ENCODE data around the gene AUTS2. TPM values are rescaled to one million over a fixed set of nuclear protein-coding genes. Genes with fewer than 3 reads are reported as not detected.

Gene AUTS2
- total RNA-seq, 2 experiments from 2014 or later: 16.9 to 17.7 TPM

DNA sequence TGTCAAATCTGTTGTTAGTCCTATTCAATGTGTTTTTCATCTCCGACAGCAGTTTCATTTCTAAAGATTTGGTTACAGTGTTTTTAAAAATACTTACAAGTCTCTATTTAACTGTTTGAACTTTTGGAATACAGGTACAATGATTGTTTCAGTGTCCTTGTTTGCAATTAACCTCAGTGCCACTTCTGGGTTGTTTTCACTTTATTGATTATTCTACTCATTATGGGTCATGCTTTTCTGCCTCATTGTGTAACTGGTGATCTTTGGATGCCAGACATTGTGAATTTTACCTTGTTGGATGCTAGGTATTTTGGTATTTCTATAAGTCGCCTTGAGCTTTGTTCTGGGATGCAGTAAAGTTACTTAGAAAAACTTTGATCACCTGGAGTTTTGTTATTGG lies 331.3 kb downstream of the AUTS2 start:
- POLR2A ChIA-PET: no interaction called here
- CTCF ChIA-PET: no interaction called here
- H3K27ac Mint-ChIP-seq: no peak overlapping the region
- no peaks in the 10 kb centered on the region for H3K9me3 Mint-ChIP-seq
- H3K4me1 Mint-ChIP-seq: no peaks in the 10 kb centered on the region
- no peak for DNase-seq
- no peak overlapping the region for H3K4me3 Mint-ChIP-seq
- H3K27me3 Mint-ChIP-seq: no peaks in the 10 kb centered on the region
- no peaks in the 10 kb centered on the region for H3K36me3 Mint-ChIP-seq (ENCODE audit: low read depth)

DNA sequence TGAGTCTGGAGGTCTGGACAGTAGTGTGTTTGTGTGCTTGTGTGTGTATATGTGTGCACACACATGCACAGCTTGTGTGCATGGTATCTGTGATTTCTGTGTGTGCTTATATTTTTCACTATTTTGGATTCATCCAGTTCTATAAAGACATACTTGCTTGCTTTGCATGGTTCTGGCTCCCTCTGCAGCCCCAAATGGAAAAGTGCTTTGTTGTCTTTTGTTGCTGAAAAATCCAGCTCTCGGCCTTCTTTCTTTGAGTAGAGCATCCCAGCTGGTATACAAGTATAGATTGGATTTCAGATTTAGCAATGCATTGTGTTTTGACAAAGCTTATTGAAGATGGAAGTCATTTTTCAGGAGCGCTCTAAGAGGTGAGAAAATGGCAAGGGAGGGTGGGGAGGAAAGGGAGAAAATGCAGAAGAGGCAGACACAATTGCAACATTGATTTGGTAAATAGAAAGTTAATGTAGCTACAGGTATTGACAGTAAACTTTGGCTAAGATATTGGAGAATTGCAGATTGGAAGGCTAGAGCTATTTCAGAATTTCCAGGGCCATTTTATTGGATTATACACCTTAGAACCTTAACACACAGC lies 333.9 kb downstream of the AUTS2 start:
- CTCF ChIA-PET: no interaction called here
- no peak overlapping the region for H3K27ac Mint-ChIP-seq
- POLR2A ChIA-PET: no interaction called here
- H3K9me3 Mint-ChIP-seq: no peaks in the 10 kb centered on the region
- H3K4me3 Mint-ChIP-seq: no peak overlapping the region
- no peaks in the 10 kb centered on the region for H3K4me1 Mint-ChIP-seq
- no peaks in the 10 kb centered on the region for H3K36me3 Mint-ChIP-seq (ENCODE audit: low read depth)
- no peak for DNase-seq
- no peaks in the 10 kb centered on the region for H3K27me3 Mint-ChIP-seq

DNA sequence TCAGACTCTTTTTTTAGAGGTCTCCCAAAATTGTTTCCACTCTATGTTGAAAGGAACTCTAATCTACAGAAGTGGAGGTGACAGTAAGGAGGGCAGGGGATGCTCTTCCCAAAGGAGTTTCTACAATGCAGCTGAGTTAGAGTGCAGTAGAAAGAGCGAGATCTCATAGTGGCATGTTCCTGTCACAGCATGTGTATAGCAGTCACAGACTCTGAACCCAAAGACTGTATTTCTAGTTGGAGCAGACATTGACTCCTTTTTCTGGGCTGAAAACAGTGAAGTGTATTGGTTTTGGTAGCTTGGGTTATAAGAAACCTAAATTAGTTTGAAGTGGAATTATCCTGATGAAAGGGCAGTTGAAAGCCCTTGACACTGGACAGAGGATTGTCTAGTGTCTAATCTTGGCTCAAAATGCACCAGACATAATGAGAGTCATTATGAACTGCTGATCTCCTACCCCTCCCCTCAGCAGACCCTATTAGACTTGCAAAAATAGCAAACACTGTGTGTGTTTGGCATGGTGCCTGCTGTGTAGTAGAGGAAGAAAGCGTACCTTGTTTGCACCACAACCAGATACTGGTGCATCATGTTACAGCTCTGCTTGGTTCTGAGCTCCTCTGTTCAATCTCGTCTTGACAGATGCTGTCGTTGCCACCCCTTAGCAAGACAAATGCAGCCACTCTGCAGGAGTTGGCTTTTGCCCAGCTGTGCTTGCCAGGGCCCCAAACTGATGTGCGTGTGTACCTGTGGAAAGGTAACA lies 336.0 kb downstream of the AUTS2 start:
- H3K27me3 Mint-ChIP-seq: no peaks in the 10 kb centered on the region
- no peaks in the 10 kb centered on the region for H3K9me3 Mint-ChIP-seq
- H3K27ac Mint-ChIP-seq: no peak overlapping the region
- H3K4me1 Mint-ChIP-seq: no peaks in the 10 kb centered on the region
- H3K36me3 Mint-ChIP-seq (ENCODE audit: low read depth): no peaks in the 10 kb centered on the region
- no peak for DNase-seq
- no peak overlapping the region for H3K4me3 Mint-ChIP-seq
- POLR2A ChIA-PET: no interaction called here
- CTCF ChIA-PET: no interaction called here

DNA sequence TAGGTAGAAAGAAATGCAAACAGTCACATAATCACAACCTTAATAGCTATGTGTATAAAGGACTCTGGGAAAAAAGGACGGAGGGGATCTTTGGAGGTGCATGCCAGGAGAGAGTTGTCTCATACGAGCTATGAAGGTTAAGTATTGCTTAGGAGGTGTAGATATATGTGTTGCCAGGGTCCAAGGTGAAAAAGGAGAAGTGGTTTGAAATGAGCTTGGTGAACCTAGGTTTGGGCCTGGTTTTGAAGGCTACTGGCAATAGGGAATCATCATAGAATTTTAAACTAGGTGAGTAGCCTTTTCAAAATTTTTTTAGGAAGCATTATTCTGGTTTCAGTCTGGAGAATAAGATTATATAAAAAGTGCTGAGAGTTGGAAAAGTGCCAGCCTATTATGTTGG lies 336.8 kb downstream of the AUTS2 start:
- Mint-ChIP-seq H3K27me3 (no peaks in the 10 kb centered on the region), H3K27ac (no peak overlapping the region), H3K36me3 (ENCODE audit: low read depth) (no peaks in the 10 kb centered on the region), H3K4me1 (no peaks in the 10 kb centered on the region), H3K9me3 (no peaks in the 10 kb centered on the region), H3K4me3 (no peak overlapping the region)
- ChIA-PET CTCF (no interaction called here), POLR2A (no interaction called here)
- no peak for DNase-seq

DNA sequence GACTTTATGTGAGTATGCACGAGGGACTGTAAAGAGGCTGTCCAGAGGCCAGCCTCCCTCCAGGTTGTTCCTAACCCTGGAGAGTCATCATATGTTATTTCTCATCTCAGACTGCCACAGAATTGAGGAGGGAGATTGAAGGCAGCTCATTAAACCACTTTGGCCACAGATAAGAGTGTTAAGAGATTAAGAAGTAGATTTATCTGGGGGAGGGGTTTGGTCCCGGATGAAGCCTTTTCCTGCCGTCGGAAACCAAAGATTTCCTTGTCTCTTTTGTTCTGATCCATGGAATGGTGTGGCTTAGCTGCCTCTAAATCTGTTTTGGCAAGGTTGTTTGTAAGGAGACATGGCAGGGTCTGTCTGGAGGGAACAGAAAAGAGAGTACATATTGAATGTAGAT lies 338.8 kb downstream of the AUTS2 start:
- no peaks in the 10 kb centered on the region for H3K36me3 Mint-ChIP-seq (ENCODE audit: low read depth)
- H3K27ac Mint-ChIP-seq: no peak overlapping the region
- no peaks in the 10 kb centered on the region for H3K27me3 Mint-ChIP-seq
- POLR2A ChIA-PET: no interaction called here
- H3K4me3 Mint-ChIP-seq: no peak overlapping the region
- peaks cover 12% of the 10 kb centered on the region for H3K4me1 Mint-ChIP-seq
- CTCF ChIA-PET: no interaction called here
- H3K9me3 Mint-ChIP-seq: no peaks in the 10 kb centered on the region
- DNase-seq: no peak

DNA sequence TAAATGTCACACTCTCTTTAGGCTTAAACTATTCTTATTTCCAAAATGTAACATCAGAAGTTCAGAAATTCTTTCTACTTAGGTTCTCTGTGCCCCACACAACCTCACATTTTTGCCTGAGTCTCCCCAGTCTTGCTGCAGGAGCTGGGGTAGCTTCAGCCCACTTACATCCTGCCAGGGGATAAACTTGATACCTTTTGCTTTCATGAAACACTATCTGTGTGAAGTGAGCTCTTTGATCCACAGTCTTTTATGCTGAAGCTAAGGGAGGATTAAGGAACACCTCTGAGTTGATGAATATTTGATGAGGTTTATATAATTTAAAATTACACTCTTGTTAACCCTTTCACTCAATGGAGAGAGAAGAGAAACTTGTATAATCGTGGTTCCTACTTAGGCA lies 341.0 kb downstream of the AUTS2 start:
- no peak overlapping the region for H3K27ac Mint-ChIP-seq
- H3K4me3 Mint-ChIP-seq: no peak overlapping the region
- H3K9me3 Mint-ChIP-seq: no peaks in the 10 kb centered on the region
- H3K4me1 Mint-ChIP-seq: peaks cover 12% of the 10 kb centered on the region
- no peak for DNase-seq
- ChIA-PET CTCF (no interaction called here), POLR2A (no interaction called here)
- H3K36me3 Mint-ChIP-seq (ENCODE audit: low read depth): no peaks in the 10 kb centered on the region
- no peaks in the 10 kb centered on the region for H3K27me3 Mint-ChIP-seq

DNA sequence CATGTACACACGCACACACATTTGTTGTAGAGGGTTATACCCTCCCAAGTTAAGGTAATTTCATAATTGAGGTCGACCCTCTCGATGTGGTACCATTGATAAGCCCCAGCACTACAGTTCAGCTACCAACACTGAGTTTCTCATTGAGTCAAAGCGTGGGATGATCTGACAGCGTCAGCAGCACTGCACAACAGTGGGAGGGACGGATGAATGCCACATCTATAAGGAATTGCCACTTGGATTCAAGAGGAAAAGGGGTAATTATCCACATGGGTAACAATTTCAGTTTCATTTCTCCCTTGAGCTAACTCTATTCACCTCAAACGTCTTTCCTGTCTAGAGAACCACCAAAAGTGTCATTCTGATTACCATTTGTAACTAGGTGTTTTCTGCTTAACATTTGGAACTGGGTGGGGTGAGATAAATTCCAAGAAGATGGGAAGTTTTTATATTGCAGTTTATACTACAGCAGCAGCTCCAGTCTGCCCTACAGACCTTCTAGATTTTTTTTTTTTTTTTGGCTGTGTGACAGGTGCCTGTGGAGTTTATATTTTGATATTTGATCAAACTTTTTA lies 342.9 kb downstream of the AUTS2 start:
- no peaks in the 10 kb centered on the region for H3K9me3 Mint-ChIP-seq
- H3K27ac Mint-ChIP-seq: no peak overlapping the region
- DNase-seq: no peak
- POLR2A ChIA-PET: no interaction called here
- no peaks in the 10 kb centered on the region for H3K36me3 Mint-ChIP-seq (ENCODE audit: low read depth)
- peaks cover 12% of the 10 kb centered on the region for H3K4me1 Mint-ChIP-seq
- CTCF ChIA-PET: no interaction called here
- H3K4me3 Mint-ChIP-seq: no peak overlapping the region
- no peaks in the 10 kb centered on the region for H3K27me3 Mint-ChIP-seq

DNA sequence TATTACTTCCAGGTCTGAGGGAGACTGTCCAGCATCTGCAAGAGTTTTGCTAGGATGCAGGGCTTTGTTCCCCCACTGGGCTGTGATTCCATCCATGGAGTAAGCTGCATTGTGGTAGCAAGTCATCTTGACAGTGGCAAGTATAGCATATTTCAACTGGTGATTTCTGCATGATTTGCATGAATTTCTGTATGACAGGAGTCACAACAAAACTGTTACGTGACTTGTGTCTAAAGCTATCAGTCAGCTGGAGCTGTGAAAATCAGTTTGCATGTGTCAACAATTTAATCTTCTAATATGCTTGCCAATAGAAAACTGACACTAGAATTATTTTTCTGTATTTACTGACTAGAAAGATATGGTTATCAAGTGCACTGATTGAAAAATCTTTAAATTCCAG lies 344.3 kb downstream of the AUTS2 start:
- H3K4me1 Mint-ChIP-seq: peaks cover 12% of the 10 kb centered on the region
- no peak for DNase-seq
- H3K27me3 Mint-ChIP-seq: no peaks in the 10 kb centered on the region
- no peak overlapping the region for H3K4me3 Mint-ChIP-seq
- no peaks in the 10 kb centered on the region for H3K36me3 Mint-ChIP-seq (ENCODE audit: low read depth)
- no peaks in the 10 kb centered on the region for H3K9me3 Mint-ChIP-seq
- POLR2A ChIA-PET: no interaction called here
- CTCF ChIA-PET: no interaction called here
- no peak overlapping the region for H3K27ac Mint-ChIP-seq

DNA sequence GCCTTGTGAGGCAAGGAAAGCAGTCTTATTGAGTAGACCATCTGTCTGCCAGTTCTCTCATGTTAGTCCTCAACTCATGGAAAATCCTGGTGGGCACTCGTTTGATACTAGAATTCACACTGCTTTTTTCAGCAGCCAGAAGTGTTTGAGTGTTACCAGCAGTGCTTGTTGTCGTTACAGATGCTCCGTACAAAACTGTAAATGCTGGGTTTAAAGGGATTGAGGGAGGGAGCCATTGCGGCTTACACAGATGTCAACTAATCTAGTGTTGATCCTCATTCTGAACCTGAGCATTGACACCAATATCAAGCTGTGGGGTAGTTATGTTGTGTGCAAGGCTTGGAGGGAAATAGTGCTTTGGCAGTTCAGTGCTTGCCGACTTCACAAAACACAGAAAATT lies 348.6 kb downstream of the AUTS2 start:
- Mint-ChIP-seq H3K27ac (no peak overlapping the region), H3K4me3 (no peak overlapping the region)
- CTCF ChIA-PET: no interaction called here

DNA sequence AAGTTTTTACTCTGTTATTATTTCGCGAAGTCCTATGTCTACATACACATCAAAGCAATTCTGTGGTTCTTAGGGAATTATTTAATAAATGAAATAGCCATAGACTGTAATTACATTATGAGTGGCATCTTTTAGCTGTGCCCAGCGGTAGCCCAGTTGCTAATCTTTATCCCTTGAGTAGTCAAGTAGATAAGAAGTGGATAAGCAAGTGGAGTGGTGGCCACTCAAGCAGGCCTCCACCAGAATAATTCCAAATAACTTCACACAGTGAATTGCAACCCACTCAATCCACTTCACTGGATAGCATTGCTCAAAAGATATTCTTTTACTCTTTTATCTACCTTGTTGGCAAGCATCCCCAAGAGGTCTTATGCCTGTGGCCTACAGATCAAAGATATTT lies 349.7 kb downstream of the AUTS2 start:
- Mint-ChIP-seq H3K36me3 (ENCODE audit: low read depth) (no peaks in the 10 kb centered on the region), H3K4me3 (no peak overlapping the region), H3K27me3 (no peaks in the 10 kb centered on the region), H3K9me3 (no peaks in the 10 kb centered on the region), H3K27ac (no peak overlapping the region), H3K4me1 (no peaks in the 10 kb centered on the region)
- no peak for DNase-seq
- ChIA-PET CTCF (no interaction called here), POLR2A (no interaction called here)

More for the DNA sequence above, 348.6 kb downstream of the AUTS2 start:
- no peaks in the 10 kb centered on the region for H3K36me3 Mint-ChIP-seq (ENCODE audit: low read depth)
- DNase-seq: no peak
- H3K27me3 Mint-ChIP-seq: no peaks in the 10 kb centered on the region
- POLR2A ChIA-PET: no interaction called here
- peaks cover 1% of the 10 kb centered on the region for H3K4me1 Mint-ChIP-seq
- H3K9me3 Mint-ChIP-seq: no peaks in the 10 kb centered on the region

DNA sequence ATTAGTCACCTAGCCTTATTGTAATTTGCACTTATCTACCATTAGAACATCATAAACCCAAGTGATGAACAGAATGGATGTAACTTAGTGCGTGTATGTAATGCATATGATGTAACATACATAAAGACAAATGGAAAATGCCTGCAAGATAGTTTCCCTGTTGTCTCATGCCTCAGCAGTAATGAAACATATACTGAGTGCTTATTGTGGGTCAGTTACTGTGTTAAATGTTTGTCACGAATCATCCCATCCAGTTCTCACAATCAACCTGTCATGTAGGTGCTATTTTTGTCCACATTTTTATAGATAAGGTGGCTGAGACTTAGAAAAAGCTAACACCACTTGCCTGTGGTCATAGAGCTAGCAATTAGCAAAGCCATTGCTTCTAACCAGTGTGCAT lies 350.8 kb downstream of the AUTS2 start:
- no peak for DNase-seq
- ChIA-PET CTCF (no interaction called here), POLR2A (no interaction called here)
- no peak overlapping the region for H3K27ac Mint-ChIP-seq
- no peaks in the 10 kb centered on the region for H3K9me3 Mint-ChIP-seq
- no peaks in the 10 kb centered on the region for H3K4me1 Mint-ChIP-seq
- H3K4me3 Mint-ChIP-seq: no peak overlapping the region
- no peaks in the 10 kb centered on the region for H3K27me3 Mint-ChIP-seq
- no peaks in the 10 kb centered on the region for H3K36me3 Mint-ChIP-seq (ENCODE audit: low read depth)

DNA sequence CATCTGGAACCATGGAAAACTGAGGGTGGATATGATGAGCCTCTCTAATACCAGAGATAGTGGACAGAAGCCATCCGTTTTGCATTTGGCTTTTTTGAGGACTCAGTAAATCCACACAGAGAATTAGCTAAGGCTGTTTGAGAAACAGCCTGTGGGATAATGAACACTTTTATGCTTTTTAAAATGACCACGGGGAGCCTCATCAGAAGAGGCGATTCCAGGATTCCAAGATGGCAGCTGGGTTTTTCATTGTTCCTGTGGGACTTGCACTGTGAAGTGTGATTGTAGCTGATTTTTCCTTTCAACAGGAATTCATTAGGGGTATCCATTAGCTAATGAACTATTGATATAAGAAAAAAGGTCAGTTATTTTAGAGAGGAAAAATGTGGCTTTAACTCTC lies 353.2 kb downstream of the AUTS2 start:
- Mint-ChIP-seq H3K36me3 (ENCODE audit: low read depth) (no peaks in the 10 kb centered on the region), H3K4me3 (no peak overlapping the region), H3K27ac (no peak overlapping the region), H3K9me3 (no peaks in the 10 kb centered on the region), H3K27me3 (no peaks in the 10 kb centered on the region), H3K4me1 (no peaks in the 10 kb centered on the region)
- DNase-seq: no peak
- ChIA-PET CTCF (no interaction called here), POLR2A (no interaction called here)

DNA sequence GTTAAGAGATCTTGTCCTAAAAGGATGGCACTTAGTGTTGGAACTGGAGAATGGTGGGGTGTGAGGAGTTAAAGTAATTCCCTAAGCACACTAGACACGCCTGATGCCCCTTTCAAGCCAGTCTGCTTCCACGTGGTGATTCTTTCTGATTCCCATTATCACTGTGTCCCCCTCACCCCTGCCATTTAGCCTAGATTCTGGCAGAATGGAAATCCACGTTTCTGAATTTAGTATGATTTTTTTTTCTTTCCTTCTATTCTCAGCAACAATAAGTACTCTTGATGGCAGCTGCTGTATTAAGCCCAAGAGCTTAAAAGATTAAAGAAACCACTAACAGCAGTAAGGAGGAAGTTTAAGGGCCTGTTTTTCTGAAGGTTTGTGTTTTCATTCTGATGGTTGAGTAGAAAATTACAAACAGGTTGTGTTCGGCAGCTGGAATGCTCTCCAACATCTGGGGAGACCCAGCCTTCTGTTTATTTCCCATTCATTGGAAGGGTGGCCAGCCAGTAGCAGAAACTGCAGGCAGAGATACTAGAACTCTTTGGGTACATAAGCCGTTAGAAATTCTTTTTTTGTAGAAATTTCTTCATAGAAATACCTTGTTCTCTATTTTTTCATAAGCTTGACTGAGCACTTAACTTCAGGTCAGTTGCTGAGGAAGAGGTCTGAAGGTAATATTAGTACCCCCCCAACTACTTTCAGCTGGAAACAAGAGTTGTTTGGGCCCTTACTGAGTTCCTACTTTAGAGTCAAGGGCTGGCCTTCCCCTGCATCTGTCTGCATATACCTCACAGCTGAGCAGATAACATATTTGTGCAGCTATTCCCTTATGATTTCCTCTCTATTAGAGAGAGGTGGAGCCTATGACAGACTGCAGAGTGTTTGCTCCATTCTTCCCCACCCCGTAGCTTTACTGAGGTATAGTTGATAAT lies 355.1 kb downstream of the AUTS2 start:
- POLR2A ChIA-PET: no interaction called here
- Mint-ChIP-seq H3K9me3 (no peaks in the 10 kb centered on the region), H3K27me3 (no peaks in the 10 kb centered on the region), H3K27ac (no peak overlapping the region), H3K4me3 (no peak overlapping the region), H3K36me3 (ENCODE audit: low read depth) (no peaks in the 10 kb centered on the region), H3K4me1 (no peaks in the 10 kb centered on the region)
- CTCF ChIA-PET: no interaction called here
- DNase-seq: no peak
